A673 (cell line): ENCODE results near the gene IGLL5.

Experiments
- CTCF ChIP-seq: fragments of 300-800, 200-600 bp; sonication (generic); conservative IDR thresholded peaks from 2 replicates; pipeline ENCODE4 v1.5.1; 2017; ENCODE audit warnings: low read depth, mild to moderate bottlenecking, antibody characterized with exemption, low read length, moderate library complexity, mixed read lengths
- EZH2 ChIP-seq: fragments of 200-600 bp; sonication (generic); IDR thresholded peaks from 2 replicates; pipeline ENCODE4 v1.6.1; 2017; ENCODE audit warnings: borderline replicate concordance, low read depth, mild to moderate bottlenecking, mixed read lengths, antibody characterized with exemption, low read length; ENCODE audit not compliant: poor library complexity, severe bottlenecking

- no peak for TF ChIP-seq CTCF
- no peak for TF ChIP-seq EZH2
Observed at GRCh38 chr22:22937894-22938480, 50.4 kb downstream of the IGLL5 start.
